HG03439 (cell line): ENCODE data around the gene RTBDN.
"Not testable (repeated sequence)": the region's sequence is repeated elsewhere in the genome, so short reads cannot be mapped to it uniquely, and the experiment has no call there.

Experiments used
- ATAC-seq: cut with Tn5 transposase; IDR thresholded peaks from one replicate; pipeline ENCODE4 v1.9.1; 2021; ENCODE audit warnings: mild to moderate bottlenecking, moderate library complexity; ENCODE audit not compliant: unreplicated experiment

The RTBDN gene

DNA sequence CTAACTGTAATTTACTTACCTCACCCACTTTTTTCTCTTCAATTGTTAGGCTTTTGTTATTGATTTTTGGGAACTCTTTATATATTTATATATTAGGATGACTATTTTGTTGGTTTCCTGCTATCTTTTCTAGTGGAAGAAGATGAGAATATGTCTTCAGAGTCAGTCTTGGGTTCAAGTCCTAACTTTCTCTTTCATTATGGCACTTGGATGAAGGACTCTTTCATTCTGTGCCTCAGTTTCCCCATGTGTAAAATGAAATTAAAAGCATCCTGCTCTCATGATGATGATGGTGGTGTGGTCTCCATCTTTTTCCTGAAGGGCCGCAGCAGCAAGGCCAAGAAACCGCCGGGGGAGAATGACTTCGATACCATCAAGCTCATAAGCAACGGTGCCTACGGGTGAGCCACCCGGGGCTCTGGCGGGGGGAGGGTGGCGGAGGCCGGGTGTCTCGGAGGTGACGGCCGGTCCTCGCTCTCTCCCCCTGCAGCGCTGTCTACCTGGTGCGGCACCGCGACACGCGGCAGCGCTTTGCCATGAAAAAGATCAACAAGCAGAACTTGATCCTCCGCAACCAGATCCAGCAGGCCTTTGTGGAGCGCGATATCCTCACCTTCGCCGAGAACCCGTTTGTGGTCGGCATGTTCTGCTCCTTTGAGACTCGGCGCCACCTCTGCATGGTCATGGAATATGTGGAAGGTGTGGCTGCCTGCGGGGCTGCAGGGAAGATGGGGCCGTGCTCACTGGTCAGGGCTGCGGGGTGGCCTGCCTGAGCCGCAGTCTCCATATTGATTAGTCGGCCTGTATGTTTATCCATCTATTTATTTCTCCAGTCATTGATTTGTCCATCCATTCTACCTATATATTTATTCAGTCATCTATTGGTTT, 23.9 kb upstream of the RTBDN start:
- no peak for ATAC-seq

DNA sequence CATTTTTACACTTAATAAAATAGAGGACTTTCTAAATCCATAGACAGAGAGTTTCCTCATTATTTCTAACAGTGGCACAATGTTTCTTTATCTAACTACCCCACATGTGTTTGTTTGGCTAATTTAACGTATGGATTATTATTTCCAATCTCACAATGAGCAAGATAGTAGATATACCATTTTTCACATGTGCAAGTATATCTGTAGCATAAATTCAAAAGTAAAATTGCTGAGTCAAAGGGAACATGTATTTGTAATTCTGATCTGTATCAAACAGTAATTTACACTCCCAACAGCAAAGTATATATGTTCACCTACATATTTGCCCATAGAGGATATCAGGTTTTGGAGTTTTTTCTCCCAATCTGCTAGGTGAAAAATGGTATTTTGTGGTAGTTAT, 22.3 kb upstream of the RTBDN start:
- no peak for ATAC-seq

DNA sequence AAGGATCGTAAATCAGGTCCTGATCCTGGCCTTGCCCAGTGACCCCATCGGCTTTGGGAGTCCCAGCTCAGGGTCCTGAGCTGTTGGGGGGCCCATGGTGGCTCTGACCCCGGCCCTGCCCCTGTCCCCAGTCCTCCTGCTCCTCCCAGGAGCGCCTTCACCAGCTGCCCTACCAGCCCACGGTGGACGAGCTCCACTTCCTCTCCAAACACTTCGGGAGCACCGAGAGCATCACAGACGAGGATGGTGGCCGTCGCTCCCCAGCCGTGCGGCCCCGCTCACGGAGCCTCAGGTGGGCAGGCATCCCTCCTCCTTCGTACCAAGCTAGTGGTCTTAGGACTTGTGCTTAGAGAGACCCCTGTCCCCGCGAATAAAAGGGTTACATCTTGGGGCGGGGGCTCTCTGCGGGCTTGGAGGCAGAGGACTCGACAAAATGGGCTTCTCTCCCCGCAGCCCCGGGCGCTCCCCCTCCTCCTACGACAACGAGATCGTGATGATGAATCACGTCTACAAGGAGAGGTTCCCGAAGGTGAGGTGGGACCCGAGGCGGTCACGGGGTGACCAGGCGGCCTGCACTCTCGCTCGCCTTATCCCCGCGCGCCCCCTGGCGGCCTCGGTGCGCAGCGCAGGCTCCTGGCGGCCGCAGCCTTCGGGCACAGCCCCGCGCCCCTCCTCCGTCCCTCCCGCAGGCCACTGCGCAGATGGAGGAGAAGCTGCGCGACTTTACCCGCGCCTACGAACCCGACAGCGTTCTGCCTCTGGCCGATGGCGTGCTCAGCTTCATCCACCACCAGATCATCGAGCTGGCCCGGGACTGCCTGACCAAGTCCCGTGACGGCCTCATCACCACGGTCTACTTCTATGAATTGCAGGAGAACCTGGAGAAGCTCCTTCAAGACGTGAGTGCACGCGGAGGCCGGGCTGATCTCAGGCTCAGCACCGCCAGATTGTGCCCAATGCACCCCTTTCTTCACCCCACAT, 13.1 kb upstream of the RTBDN start:
- peak; percentile 69 for ATAC-seq

DNA sequence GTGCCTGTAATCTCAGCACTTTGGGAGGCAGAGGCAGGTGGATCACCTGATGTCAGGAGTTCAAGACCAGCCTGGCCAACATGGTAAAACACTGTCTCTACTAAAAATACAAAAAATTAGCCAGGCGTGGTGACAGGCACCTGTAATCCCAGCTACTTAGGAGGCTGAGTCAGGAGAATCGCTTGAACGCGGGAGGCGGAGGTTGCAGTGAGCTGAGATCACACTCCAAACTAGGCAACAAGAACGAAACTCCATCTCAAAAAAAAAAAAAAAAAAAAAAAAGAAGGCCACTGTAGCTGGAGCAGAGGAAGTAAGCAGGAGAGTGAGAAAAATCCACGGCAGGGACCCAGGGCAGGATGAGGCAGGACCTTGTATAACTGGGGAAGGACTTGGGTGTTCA, 12.2 kb upstream of the RTBDN start:
- ATAC-seq: not testable (repeated sequence)

DNA sequence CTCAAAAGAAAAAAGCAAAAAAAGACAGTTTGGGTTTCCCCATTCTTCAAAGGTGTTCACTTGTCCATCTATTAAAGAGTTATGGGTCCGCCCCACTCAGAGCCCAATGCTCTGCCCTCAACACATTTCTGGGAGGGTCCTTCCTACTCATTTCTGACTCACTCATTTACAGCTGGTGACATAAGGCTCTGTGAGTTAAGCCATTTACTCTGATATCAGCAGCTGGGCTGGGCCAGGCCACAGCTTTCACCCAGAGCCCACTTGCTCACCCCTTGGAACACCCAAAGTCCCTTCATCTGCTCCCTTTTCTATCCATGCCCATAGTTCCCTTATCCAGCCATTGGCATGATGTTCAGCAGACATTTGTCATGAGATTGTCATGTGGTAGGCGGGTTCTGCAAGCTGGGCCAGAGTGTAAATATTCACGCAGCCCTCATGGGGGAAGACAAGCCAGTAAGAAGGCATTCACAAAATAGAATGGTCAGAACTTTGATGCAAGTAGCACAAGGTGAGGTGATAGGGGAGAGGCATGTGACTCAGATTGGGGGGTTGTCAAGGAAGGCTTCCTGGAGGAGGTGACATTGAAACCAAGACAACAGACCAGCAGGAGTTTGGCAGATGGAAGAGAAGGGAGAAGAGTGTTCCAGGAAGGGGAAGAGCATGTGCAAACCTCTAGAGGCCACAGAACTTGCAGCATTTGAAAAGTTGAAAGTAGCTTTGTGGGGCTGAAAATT, 9.8 kb upstream of the RTBDN start:
- ATAC-seq: no peak

DNA sequence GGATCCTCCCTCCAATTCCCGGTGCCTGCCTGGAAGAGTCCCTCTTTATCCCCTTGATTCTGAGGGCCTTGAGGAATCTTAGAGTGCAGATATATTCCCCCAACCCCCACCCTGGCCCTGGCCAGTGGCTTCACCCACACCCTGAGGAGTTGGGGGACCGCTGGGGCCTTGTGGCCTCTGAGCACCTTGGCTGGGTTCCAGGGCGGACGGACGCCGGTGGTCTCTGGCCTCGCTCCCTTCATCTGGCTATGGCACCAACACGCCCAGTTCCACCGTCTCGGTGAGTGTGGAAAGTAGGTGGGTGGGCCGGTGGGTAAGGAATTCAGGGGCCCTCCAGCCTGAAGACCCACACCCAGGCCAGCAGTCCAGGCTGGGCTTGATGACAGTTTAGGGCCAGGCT, 8.9 kb upstream of the RTBDN start:
- ATAC-seq: no peak

DNA sequence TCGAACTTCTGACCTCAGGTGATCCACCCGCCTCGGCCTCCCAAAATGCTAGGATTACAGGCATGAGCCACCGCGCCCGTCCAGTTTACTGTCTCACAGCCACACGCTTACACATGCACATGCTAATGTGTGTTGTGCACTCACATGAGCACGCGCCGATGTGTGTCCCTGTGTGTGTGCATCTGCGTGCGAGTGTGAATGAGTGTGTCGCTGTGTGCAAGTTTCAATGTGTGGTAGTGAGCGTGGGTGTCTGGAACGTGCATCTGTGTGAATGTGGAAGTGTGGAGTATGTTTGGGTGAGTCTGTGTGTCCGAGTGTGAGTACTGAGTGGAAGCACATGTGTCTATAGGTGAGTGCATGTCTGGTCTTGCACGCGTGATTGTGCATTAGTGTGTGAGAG, 8.1 kb upstream of the RTBDN start:
- no peak for ATAC-seq

DNA sequence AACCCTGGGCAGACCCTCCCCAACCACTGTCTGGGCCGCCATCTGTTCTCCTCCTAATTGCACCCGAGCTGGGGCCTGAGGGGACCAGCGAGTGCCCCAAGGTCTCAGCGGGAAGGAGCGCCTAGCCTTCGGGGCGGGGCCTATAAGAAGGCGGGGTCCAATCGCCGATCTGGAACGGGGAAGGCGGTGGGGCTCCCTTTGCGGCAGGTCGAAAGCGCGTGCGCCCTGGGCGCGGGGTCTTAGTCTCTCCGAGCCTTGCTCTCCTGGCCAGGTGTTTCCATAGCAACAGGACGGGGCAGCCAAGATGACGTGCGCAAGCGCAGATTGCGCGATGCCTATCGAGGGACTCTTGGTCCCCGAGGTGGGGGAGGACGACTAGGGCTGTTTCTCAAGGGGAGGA, 6.7 kb upstream of the RTBDN start:
- ATAC-seq: no peak

DNA sequence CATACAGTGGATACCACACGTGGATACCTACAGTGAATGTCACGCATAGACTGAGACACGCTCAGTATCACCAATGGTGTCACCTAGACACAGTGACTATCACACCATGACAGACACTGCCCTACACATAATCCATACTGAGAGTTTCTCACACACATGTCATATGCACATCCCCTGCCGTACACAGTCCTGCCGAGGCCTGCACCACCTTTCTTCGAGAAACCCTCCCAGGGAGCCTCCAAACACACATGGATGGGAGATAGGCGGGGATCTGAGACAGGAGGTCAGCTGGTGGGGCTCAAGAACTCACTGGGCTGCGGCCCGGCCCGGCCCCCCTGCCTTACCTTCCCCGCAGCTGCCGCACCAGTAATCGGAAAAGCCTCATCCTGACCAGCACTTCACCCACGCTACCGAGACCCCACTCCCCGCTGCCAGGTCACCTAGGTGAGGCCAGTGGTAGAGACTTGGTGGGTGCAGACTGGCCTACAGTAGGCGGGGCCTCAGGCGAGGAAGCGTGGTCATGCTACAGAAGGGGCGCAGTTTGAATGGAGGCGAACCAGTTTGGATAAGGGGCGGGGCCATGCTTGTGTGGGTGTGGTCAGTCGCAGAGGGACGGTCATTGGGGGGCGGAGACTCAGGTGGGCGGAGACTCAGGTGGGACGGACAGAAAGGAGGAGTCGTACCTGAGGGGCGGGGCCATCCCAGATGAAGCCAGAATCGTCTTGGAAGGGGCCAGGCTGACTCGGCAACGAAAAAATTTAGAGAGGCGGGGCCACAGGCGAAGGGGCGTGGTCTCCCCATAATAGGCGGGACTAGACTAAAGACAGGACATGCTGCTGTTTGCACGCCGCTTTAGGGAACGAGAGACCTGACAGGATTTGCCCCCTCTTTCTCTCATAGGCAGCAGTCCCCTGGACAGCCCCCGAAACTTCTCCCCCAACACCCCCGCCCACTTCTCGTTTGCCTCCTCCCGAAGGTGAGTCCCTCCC, 6.0 kb upstream of the RTBDN start:
- ATAC-seq: no peak

DNA sequence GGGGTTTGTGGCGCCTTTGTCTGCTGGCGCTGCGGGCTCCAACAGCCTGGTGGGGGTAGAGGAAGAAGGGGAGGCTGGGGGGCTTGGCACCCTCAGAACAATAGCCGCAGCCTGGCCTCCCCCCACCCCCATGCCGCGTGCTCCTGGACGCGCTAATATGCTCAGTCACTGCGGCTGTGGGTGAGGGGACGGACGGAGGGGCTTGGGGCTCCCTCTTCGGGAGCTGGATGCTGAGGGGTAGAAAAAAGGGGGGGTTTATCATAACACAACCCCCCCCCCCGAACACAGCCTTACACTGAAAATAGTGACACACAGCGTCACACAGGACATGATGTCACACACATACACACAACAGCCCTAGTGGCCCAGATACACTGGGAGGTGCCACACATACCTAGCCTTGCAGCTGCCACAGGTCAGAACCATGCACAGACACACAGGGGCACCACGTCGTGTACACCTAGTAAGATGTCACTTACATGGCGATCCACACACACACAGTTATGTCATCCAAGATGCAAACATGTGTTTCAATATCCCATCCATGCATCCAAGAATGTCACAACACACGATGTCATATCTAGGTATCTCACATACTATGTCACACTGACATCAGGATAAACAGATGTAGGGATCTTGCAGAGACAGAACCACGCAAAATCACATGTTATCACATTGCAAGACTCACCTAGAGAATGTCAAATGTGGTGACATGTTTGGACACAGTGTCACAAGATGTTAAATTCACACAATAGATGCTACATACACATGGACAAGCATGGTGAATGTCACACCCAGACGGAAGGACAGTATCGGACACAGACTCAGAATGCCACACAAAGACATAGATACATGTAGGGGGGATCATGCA, 4.7 kb upstream of the RTBDN start:
- ATAC-seq: no peak

DNA sequence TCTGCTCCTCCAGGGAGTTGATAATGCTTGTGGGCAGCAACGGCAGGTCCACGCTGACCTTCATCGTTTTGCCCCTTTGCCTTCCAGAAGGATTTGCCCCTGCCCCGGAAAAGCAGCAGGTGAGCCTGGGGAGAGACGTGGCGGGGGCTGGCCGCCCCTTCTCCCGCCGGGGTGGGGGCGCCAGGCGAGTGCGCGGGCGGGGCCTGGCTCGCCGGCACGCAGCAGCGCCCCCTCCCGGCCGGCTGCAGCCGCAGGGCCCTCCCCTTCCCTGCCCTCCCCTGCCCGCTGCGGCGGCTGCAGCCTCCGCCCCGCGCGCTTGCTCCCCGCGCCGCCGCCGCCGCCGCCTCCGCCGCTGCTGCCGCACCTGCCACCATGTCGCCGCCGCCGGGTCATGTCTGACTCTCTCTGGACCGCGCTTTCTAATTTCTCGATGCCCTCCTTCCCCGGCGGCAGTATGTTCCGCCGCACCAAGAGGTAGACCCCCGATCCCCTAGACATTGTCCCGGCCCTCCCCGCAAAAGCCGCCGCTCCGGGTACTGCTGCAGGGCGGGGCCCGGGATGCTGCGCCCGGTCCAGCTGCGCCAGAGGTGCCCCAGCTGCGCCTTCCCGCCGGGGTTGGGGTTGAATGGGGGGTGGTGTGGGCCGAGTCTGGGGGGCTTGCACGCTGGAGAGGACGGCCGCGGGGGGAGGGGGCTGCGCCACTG, 4.0 kb upstream of the RTBDN start, which contains the start of gene MAST1:
Gene MAST1, plus strand, starts transcription at position 334 of the 704 bp plus-strand sequence. Its CDS starts 58 bp downstream, at position 392.
- no peak for ATAC-seq

DNA sequence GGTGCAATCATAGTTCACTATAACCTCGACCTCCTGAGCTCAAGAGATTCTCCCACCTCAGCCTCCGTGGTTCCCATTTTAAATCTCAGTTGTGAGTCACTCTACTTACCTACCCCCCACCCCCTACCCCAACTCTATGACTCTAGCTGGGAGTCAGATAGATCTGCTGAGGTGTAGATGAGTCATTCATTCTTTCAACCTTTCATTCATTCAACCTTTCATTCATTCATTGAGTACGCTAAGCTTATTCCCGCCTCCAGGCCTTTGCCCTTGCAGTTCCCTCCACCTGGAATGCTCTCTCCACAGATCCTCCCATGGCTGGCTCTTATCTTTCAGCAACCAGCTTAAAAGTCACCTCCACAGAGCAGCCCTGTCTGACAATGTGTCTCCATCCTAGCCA, 2.8 kb upstream of the RTBDN start:
- ATAC-seq: no peak

DNA sequence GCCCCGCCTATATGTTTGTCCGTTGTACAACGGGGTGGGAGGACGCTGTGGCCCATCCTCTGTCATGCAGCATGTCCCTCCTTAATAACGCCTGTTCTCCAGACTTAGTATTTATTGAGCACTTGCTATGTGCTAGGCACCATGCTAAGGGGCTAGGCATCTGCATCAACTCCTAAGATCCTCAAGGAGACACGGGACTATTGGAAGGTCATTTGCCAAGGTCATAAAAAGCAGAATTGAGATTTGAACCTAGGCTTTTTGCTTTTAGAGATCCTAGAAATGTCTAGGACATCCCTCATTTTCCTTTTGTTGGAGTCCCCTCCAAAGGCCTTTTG, 2.1 kb upstream of the RTBDN start:
- ATAC-seq: no peak

DNA sequence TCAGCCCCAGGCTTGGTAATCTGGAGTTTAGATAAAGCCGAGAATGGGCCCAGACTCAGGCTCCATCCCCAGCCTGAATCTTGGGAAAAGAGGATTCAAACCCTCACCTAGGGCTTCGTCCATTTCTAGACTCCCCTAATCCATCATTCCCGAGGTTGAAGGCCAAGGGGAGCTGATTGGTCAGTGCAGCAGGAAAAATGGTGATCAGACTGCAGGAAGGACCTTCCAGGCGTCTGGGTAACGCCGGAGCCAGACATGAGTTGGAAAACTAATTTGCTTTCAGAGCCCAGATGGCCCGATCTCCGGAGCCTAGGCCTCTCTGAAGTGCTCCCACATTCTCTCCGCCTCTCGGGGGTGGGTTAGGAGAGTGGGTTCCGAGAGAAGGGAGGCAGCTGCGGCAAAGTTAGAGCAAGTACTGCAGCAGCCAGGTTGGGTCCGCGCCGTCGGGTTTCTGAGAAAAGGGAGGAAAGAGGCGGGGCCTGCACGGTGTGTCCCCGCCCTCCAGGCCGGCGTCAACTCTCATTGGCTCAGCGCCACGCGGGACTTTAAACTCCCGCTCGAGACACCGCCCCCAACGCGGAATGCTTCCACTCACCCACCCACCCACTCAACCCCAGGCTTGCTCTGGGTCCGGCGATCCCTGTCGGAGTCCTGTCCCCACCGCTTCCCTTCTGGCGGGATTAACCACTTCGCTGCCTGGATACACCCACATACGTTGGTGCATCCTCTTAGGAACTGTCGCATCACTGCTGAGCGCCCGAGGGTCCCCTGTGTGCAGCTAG, 788 bp upstream of the RTBDN start:
- ATAC-seq: no peak

DNA sequence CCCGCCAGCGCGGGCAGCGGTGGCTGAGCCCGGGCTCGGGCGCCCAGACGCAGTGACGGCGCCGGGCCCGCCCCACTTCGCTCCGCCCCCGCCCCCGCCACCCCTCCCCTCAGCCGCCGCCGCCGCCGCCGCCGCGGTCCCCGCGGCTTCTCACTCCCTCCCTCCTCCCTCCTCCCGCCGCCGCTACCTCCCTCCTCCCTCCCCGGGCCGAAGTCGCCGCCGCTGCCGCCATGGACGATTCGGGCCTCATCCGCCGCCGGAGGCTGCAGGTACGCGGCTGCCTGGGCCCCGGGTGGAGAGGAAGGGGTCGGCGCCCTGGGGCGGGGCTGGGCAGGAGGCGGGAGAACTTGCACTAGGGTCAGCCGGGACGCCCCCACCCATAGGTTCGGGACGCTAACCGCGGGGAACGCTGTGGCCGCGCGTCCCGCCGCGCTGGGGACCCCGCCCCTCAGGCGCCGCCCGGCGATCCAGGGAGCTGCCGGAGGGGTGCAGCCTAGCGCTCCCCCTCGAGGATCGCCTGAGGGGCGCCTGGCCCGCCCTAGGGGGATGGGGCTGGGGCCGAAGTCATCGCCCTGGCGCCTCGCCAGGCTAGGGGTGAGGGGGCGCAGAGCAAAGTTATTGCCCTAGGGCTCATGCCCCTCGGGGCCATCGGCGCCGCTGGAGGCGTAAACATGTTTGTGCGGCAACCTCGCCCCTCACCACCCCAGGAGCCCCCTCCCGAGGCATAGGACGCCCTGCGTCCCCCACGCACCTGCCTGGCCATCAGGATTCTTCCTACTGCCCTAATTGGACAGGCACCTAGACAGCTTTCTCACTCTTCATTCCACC, 427 bp downstream of the RTBDN start:
- ATAC-seq: no peak

DNA sequence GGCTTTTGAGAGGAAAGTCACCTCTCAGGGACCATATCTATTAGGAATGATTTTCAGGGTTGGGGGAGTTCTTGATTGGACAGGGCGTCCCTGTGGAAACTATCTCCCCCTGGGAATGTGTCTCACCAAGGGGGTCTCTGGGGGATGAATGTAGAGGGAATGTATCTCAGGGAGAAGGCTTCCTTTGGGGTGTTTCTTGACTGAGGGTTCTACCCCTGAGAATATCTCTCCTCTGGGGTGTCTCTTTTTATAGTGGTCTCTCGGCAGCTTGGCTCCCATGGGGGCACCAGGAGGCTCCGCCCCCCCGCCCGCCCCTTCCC, 1.0 kb downstream of the RTBDN start:
- no peak for ATAC-seq

DNA sequence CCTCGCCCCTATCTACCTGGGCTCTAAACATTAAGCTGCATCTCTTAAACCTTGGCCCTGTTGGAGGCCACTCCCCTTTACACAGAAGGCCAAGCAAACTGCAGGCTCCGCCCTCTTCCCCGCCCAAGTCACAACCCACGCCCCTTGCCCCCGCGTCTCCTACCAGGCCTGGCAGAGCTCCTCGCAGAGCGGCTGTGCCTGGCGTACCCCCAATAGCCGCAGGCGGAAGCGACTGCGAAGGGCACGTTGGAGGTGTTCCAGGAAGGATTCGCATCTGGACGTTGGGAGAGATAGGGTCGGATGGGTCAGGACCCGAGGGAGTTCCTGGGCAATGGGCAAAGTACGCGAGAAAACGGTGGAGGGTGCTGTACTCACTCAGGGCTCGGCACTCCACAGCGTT, 5.9 kb downstream of the RTBDN start:
- no peak for ATAC-seq
